OCI-LY1 (cell line): ENCODE data around the gene PIP4K2C.

ENCODE experiments used
- H2AFZ ChIP-seq: fragments of 200-600 bp; sonication (generic), shearing (Covaris generic); 2 replicates; pipeline ENCODE4 v1.6.0; 2014; ENCODE audit warnings: antibody characterized with exemption, mild to moderate bottlenecking, low read length
- H3F3A ChIP-seq: fragments of 200-600 bp; sonication (generic), shearing (Covaris generic); 2 replicates; pipeline ENCODE4 v1.6.0; 2014; ENCODE audit warnings: mild to moderate bottlenecking, antibody characterized with exemption, low read length, moderate library complexity; ENCODE audit not compliant: insufficient read depth
- H3K27ac ChIP-seq: fragments of 200-600 bp; sonication (generic); 2 replicates; pipeline ENCODE4 v1.5.1; 2014; ENCODE audit warnings: low read length, mixed run types, mild to moderate bottlenecking, low read depth; ENCODE audit not compliant: poor library complexity, severe bottlenecking
- H3K27me3 ChIP-seq: fragments of 200-600 bp; sonication (generic); 2 replicates; pipeline ENCODE4 v1.6.0; 2014; ENCODE audit warnings: antibody characterized with exemption, mild to moderate bottlenecking, low read length, moderate library complexity; ENCODE audit not compliant: insufficient read depth
- H3K36me3 ChIP-seq: fragments of 200-600 bp; sonication (generic); 2 replicates; pipeline ENCODE4 v1.6.1; 2014; ENCODE audit warnings: mild to moderate bottlenecking, antibody characterized with exemption, low read length, moderate library complexity, mixed read lengths; ENCODE audit not compliant: insufficient read depth
- H3K4me1 ChIP-seq: fragments of 200-600 bp; sonication (generic); 2 replicates; pipeline ENCODE4 v1.5.1; 2014; ENCODE audit warnings: mild to moderate bottlenecking, low read length, moderate library complexity; ENCODE audit not compliant: insufficient read depth, severe bottlenecking
- H3K4me2 ChIP-seq: fragments of 200-600 bp; sonication (generic), shearing (Covaris generic); 2 replicates; pipeline ENCODE4 v1.6.1; 2014; ENCODE audit warnings: low read length
- H3K4me3 ChIP-seq: fragments of 200-600 bp; sonication (generic); 2 replicates; pipeline ENCODE4 v1.5.1; 2014; ENCODE audit warnings: low read length, low read depth, mild to moderate bottlenecking, mixed read lengths; ENCODE audit not compliant: poor library complexity, severe bottlenecking
- H3K79me2 ChIP-seq: fragments of 200-600 bp; shearing (Covaris generic); 2 replicates; pipeline ENCODE4 v1.6.1; 2016; ENCODE audit warnings: mixed run types, low read length, mixed read lengths; ENCODE audit not compliant: insufficient read depth
- H3K9ac ChIP-seq: fragments of 200-600 bp; sonication (generic), shearing (Covaris generic); 2 replicates; pipeline ENCODE4 v1.6.1; 2014; ENCODE audit warnings: mild to moderate bottlenecking, low read length, mixed read lengths
- H3K9me2 ChIP-seq: fragments of 200-600 bp; sonication (generic), shearing (Covaris generic); 2 replicates; pipeline ENCODE4 v1.6.1; 2014; ENCODE audit warnings: low read depth, mild to moderate bottlenecking, low read length, mixed read lengths
- H3K9me3 ChIP-seq: fragments of 200-600 bp; shearing (Covaris generic); 2 replicates; pipeline ENCODE4 v1.6.1; 2014; ENCODE audit warnings: low read length, mixed read lengths
- H4K20me1 ChIP-seq: fragments of 200-600 bp; sonication (generic), shearing (Covaris generic); 2 replicates; pipeline ENCODE4 v1.6.0; 2016; ENCODE audit warnings: mild to moderate bottlenecking, low read length; ENCODE audit not compliant: insufficient read depth
- EZH2 ChIP-seq: fragments of 200-600 bp; sonication (generic), shearing (Covaris generic); IDR thresholded peaks from 2 replicates; pipeline ENCODE4 v1.8.0; 2017; ENCODE audit warnings: borderline replicate concordance, mixed run types, mild to moderate bottlenecking, antibody characterized with exemption, low read length, moderate library complexity, mixed read lengths
- TF ChIP-seq, protein P1 (sequence below): fragments of 200-600 bp; sonication (generic), shearing (Covaris generic); IDR thresholded peaks from 2 replicates; pipeline ENCODE4 v1.5.1; 2017; ENCODE audit warnings: mild to moderate bottlenecking, antibody characterized with exemption, low read length, moderate library complexity, mixed read lengths

PIP4K2C gene

DNA sequence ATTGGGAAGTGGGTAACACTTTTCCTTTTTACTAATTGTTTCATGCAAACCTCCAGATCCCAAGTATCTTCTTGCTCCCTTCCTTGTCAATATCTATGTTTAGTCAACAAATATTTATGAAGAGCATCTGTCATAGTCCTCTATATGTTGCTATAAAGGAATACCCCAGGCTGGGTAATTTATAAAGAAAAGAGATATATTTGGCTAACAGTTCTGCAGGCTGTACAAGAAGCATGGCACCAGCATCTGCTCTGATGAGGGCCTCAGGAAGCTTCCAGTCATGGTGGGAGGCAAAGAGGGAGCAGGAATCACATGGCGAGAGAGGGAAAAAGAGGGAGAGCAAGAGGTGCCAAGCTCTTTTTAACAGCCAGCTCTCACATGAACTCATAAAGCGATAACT is 36.5 kb upstream of the PIP4K2C start:
- H3K36me3 ChIP-seq = no peaks in the 10 kb centered on the region
- no peaks in the 10 kb centered on the region for H3K79me2 ChIP-seq
- no peak overlapping the region for H3K27ac ChIP-seq
- no peak overlapping the region for H3K4me2 ChIP-seq
- TF ChIP-seq, protein P1, sequence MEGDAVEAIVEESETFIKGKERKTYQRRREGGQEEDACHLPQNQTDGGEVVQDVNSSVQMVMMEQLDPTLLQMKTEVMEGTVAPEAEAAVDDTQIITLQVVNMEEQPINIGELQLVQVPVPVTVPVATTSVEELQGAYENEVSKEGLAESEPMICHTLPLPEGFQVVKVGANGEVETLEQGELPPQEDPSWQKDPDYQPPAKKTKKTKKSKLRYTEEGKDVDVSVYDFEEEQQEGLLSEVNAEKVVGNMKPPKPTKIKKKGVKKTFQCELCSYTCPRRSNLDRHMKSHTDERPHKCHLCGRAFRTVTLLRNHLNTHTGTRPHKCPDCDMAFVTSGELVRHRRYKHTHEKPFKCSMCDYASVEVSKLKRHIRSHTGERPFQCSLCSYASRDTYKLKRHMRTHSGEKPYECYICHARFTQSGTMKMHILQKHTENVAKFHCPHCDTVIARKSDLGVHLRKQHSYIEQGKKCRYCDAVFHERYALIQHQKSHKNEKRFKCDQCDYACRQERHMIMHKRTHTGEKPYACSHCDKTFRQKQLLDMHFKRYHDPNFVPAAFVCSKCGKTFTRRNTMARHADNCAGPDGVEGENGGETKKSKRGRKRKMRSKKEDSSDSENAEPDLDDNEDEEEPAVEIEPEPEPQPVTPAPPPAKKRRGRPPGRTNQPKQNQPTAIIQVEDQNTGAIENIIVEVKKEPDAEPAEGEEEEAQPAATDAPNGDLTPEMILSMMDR = no peak
- no peak for TF ChIP-seq EZH2
- no peaks in the 10 kb centered on the region for H4K20me1 ChIP-seq
- no peaks in the 10 kb centered on the region for H3K9me2 ChIP-seq
- H3K4me1 ChIP-seq = peaks cover 9% of the 10 kb centered on the region
- no peak overlapping the region for H3K4me3 ChIP-seq
- no peaks in the 10 kb centered on the region for H3K9me3 ChIP-seq
- no peaks in the 10 kb centered on the region for H3K27me3 ChIP-seq
- H3K9ac ChIP-seq = no peak overlapping the region
- H2AFZ ChIP-seq = no peak overlapping the region
- H3F3A ChIP-seq = no peaks in the 10 kb centered on the region

DNA sequence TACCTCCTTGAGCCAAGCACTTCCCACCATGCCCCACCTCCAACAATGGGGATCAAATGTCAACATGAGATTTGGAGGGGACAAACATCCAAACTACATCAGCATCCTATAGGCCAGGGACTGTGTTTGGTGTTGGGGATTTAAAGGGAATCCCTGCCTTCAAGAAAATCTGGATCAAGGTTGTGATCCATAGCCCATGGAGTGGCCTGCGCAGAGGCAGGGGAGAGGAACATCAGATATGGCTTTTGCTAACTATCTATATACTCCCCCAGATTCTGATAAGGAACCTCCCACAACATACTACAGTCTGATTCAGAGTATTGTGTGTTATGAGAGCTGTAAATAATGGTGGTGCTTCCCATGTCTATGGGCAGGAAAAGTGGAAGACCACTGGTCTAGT is 36.1 kb upstream of the PIP4K2C start:
- no peaks in the 10 kb centered on the region for H3K36me3 ChIP-seq
- H2AFZ ChIP-seq = no peak overlapping the region
- no peak for TF ChIP-seq EZH2
- TF ChIP-seq, protein P1 = no peak
- no peaks in the 10 kb centered on the region for H3K27me3 ChIP-seq
- no peaks in the 10 kb centered on the region for H3F3A ChIP-seq
- H3K4me3 ChIP-seq = no peak overlapping the region
- no peak overlapping the region for H3K27ac ChIP-seq
- H3K9me3 ChIP-seq = no peaks in the 10 kb centered on the region
- no peak overlapping the region for H3K4me2 ChIP-seq
- no peaks in the 10 kb centered on the region for H4K20me1 ChIP-seq
- peaks cover 5% of the 10 kb centered on the region for H3K4me1 ChIP-seq
- H3K79me2 ChIP-seq = no peaks in the 10 kb centered on the region
- no peaks in the 10 kb centered on the region for H3K9me2 ChIP-seq
- no peak overlapping the region for H3K9ac ChIP-seq

DNA sequence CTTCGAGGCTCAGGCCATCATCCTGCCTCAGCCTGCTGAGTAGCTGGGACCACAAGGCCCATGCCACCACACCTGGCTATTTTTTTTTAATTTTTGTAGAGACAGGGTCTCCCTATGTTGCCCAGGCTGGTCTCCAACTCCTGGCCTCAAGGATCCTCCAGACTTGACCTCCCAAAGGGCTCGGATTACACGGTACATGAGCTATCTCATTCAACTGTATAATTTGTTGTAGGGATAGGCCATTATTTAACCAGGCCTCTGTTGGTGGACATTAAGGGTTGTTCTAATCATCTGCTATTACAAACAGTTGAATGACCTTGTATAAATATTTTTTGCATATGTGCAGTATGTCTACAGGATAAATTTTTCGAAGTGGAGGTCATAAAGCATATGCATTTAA is 32.1 kb upstream of the PIP4K2C start:
- no peaks in the 10 kb centered on the region for H3K9me3 ChIP-seq
- H3K27me3 ChIP-seq = 0 out of 2 replicates have a peak, but pooled peaks cover 5% of the 10 kb centered on the region
- H3K79me2 ChIP-seq = no peaks in the 10 kb centered on the region
- H3K27ac ChIP-seq = no peak overlapping the region
- H3K4me3 ChIP-seq = no peak overlapping the region
- no peaks in the 10 kb centered on the region for H3K36me3 ChIP-seq
- no peaks in the 10 kb centered on the region for H3F3A ChIP-seq
- no peaks in the 10 kb centered on the region for H3K9me2 ChIP-seq
- H3K4me2 ChIP-seq = no peak overlapping the region
- no peaks in the 10 kb centered on the region for H4K20me1 ChIP-seq
- H3K4me1 ChIP-seq = no peaks in the 10 kb centered on the region
- no peak for TF ChIP-seq EZH2
- TF ChIP-seq, protein P1 = no peak
- H3K9ac ChIP-seq = no peak overlapping the region
- no peak overlapping the region for H2AFZ ChIP-seq
